Mammary epithelial cell (primary cell): ENCODE results near the gene RBM42.

Experiments
- CTCF ChIP-seq, 2 donors: IDR thresholded peaks in 1 of 2; conservative IDR thresholded peaks in 1 of 2; 2 replicates each; pipeline ENCODE4 v1.5.1; 2011 to 2012; ENCODE audit warnings: inconsistent platforms in 2 of 2, low read length in 2 of 2, mild to moderate bottlenecking in 2 of 2, control low read depth in 1 of 2, low read depth in 1 of 2; ENCODE audit not compliant: insufficient read depth in 1 of 2; ENCODE audit errors: extremely low read depth in 1 of 2
- EZH2 ChIP-seq: IDR thresholded peaks from 2 replicates; pipeline ENCODE4 v1.6.1; 2012; ENCODE audit warnings: low read length, inconsistent platforms, borderline replicate concordance

- TF ChIP-seq CTCF (conservative IDR thresholded peaks at IDR 0.05 in 1 of 2, IDR thresholded peaks at IDR 0.05 in 1 of 2; ENCODE audit: extremely low read depth in 1 of 2, insufficient read depth in 1 of 2, low read depth in 1 of 2, low read length in 2 of 2), result no peak
- no peak for TF ChIP-seq EZH2
Observed at GRCh38 chr19:35609851-35610353, 18.9 kb upstream of the RBM42 start.
